ENCODE results near the gene NEK10.

DNA sequence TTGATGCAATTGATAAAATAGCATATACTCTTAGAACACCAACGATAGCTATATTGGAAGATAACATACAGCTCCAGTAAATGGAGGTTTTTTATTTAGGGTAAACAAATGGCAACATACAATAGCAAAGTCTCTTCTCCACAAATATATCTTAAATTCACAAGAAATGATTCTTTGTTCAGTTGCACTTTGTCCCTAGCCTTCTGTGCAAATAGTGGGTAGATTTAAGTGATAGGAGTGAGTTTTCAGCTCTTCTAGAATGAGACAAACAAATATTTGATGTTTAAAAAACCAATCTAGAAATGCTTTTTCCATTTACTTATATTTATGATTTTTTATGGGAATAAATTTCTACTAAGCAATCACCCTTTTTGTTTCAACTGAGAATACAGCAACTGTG, 253.8 kb downstream of the NEK10 start:
- TF ChIP-seq, protein P1, sequence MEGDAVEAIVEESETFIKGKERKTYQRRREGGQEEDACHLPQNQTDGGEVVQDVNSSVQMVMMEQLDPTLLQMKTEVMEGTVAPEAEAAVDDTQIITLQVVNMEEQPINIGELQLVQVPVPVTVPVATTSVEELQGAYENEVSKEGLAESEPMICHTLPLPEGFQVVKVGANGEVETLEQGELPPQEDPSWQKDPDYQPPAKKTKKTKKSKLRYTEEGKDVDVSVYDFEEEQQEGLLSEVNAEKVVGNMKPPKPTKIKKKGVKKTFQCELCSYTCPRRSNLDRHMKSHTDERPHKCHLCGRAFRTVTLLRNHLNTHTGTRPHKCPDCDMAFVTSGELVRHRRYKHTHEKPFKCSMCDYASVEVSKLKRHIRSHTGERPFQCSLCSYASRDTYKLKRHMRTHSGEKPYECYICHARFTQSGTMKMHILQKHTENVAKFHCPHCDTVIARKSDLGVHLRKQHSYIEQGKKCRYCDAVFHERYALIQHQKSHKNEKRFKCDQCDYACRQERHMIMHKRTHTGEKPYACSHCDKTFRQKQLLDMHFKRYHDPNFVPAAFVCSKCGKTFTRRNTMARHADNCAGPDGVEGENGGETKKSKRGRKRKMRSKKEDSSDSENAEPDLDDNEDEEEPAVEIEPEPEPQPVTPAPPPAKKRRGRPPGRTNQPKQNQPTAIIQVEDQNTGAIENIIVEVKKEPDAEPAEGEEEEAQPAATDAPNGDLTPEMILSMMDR (IDR thresholded peaks at IDR 0.05; ENCODE audit: low read depth, low read length) = no peak
- no peak for TF ChIP-seq MYC (IDR thresholded peaks at IDR 0.05; ENCODE audit: low read depth, low read length)
